GM10847 (cell line): ENCODE measurements around the gene PGAP1.

ENCODE experiments used
- POLR2A ChIP-seq: IDR thresholded peaks from 2 replicates; pipeline ENCODE4 v1.6.1; 2011; ENCODE audit not compliant: insufficient read length; ENCODE audit errors: extremely low read depth

Gene PGAP1

GRCh38 chr2:196804381-196804780 lies 122.1 kb downstream of the PGAP1 start:
- no peak for TF ChIP-seq POLR2A

- no peak for TF ChIP-seq POLR2A
Measured at GRCh38 chr2:196802401-196802800, 124.1 kb downstream of the PGAP1 start.

GRCh38 chr2:196801674-196802261 lies 124.7 kb downstream of the PGAP1 start:
- TF ChIP-seq POLR2A, result no peak

- TF ChIP-seq POLR2A, result no peak
Measured at GRCh38 chr2:196798980-196799379, 127.5 kb downstream of the PGAP1 start.

GRCh38 chr2:196792865-196793264 lies 133.6 kb downstream of the PGAP1 start:
- no peak for TF ChIP-seq POLR2A

- TF ChIP-seq POLR2A, result no peak
Measured at GRCh38 chr2:196783431-196784094, 142.9 kb downstream of the PGAP1 start.
